RWPE2 (cell line): ENCODE results near the gene ZNF70.

ENCODE experiments used
- ATAC-seq: fragments of 200-7000 bp; cut with Tn5 transposase; 3 replicates; pipeline ENCODE4 v1.9.1; 2021; ENCODE audit warnings: low read depth
- DNase-seq: peaks from one replicate; pipeline ENCODE4 v3.0.0-alpha.2; 2020; ENCODE audit warnings: low spot score
- H3K27ac ChIP-seq: fragments of 450-650 bp; 2 replicates; pipeline ENCODE4 v1.5.1; 2017; ENCODE audit warnings: mild to moderate bottlenecking; ENCODE audit not compliant: poor library complexity, severe bottlenecking
- H3K27me3 ChIP-seq: fragments of 250-450 bp; sonication (Bioruptor Pico); 2 replicates; pipeline ENCODE4 v1.5.1; 2021; ENCODE audit warnings: mild to moderate bottlenecking, moderate library complexity; ENCODE audit not compliant: insufficient read depth, poor library complexity, severe bottlenecking
- H3K36me3 ChIP-seq: fragments of 250-450 bp; sonication (Bioruptor Pico); 2 replicates; pipeline ENCODE4 v1.5.1; 2020; ENCODE audit warnings: low read depth, mild to moderate bottlenecking, moderate library complexity
- H3K4me1 ChIP-seq: fragments of 250-450 bp; sonication (Bioruptor Pico); 2 replicates; pipeline ENCODE4 v1.5.1; 2021; ENCODE audit warnings: mild to moderate bottlenecking, moderate library complexity; ENCODE audit not compliant: insufficient read depth, poor library complexity, severe bottlenecking
- H3K4me3 ChIP-seq: fragments of 250-450 bp; sonication (Bioruptor Pico); 2 replicates; pipeline ENCODE4 v1.5.1; 2021; ENCODE audit warnings: mild to moderate bottlenecking, moderate library complexity; ENCODE audit not compliant: severe bottlenecking
- H3K9me3 ChIP-seq: fragments of 250-450 bp; sonication (Bioruptor Pico); 2 replicates; pipeline ENCODE4 v1.5.1; 2021; ENCODE audit warnings: mild to moderate bottlenecking, moderate library complexity; ENCODE audit not compliant: severe bottlenecking
- CTCF ChIP-seq: fragments of 450-650 bp; IDR thresholded peaks from one replicate; pipeline ENCODE4 v1.5.1; 2017; ENCODE audit warnings: mild to moderate bottlenecking, moderate library complexity; ENCODE audit not compliant: poor library complexity, severe bottlenecking

Gene ZNF70

DNA sequence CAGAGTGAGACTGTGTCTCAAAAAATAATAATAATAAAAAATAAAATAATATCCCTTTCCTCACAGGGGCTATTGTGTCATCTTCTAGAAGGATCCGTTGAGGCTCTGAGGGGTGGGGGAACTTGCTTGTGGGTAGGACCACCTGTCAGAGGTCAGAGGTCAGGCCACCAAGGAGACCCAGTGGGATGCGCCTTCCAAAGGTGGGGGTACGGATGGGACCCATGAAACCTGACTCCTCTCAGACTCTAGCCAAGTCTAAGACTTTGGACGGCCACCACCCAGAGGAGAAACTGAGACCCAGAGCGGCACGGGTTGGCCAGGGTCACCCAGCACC is 21.4 kb upstream of the ZNF70 start:
- no peak for ATAC-seq
- DNase-seq = no peak
- no peaks in the 10 kb centered on the region for H3K27me3 ChIP-seq
- H3K27ac ChIP-seq = no peak overlapping the region
- H3K4me1 ChIP-seq = no peaks in the 10 kb centered on the region
- no peaks in the 10 kb centered on the region for H3K36me3 ChIP-seq
- no peak for TF ChIP-seq CTCF
- H3K4me3 ChIP-seq = peak overlapping the region; percentile 37
- H3K9me3 ChIP-seq = no peaks in the 10 kb centered on the region

DNA sequence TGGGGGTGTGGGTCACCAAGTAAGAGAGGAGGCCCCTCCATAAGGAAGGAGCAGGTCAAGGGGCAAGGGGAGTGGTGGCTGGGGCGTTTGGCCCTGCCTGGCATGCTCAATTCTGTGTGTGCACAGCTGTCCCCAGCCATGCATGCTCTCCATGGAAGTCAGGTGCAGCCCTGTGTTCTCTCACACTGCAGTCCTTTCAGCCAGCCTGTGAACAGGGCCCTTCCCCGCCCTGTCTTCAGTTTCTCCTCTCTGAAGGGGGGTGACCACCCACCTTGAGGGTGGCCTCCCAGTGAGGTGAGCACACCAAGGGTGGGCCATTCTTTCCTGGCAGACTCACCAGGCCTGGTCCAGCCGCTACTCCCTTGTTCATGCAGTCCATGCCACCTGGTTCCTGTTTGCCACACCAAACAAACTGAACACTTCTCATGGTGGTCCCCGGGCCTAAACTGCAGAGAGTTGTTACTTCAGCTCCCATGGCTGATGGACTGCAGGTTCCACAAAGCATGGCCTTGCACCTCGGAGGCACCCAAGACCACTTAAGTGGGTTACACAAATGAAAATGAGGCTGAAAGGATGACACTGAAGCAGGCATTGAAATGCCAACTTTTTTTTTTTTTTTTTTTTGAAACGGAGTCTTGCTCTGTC is 18.5 kb upstream of the ZNF70 start:
- no peaks in the 10 kb centered on the region for H3K27me3 ChIP-seq
- H3K36me3 ChIP-seq = no peaks in the 10 kb centered on the region
- H3K27ac ChIP-seq = no peak overlapping the region
- H3K4me1 ChIP-seq = no peaks in the 10 kb centered on the region
- TF ChIP-seq CTCF = no peak
- H3K9me3 ChIP-seq = no peaks in the 10 kb centered on the region
- ATAC-seq = no peak
- no peak overlapping the region for H3K4me3 ChIP-seq
- no peak for DNase-seq

DNA sequence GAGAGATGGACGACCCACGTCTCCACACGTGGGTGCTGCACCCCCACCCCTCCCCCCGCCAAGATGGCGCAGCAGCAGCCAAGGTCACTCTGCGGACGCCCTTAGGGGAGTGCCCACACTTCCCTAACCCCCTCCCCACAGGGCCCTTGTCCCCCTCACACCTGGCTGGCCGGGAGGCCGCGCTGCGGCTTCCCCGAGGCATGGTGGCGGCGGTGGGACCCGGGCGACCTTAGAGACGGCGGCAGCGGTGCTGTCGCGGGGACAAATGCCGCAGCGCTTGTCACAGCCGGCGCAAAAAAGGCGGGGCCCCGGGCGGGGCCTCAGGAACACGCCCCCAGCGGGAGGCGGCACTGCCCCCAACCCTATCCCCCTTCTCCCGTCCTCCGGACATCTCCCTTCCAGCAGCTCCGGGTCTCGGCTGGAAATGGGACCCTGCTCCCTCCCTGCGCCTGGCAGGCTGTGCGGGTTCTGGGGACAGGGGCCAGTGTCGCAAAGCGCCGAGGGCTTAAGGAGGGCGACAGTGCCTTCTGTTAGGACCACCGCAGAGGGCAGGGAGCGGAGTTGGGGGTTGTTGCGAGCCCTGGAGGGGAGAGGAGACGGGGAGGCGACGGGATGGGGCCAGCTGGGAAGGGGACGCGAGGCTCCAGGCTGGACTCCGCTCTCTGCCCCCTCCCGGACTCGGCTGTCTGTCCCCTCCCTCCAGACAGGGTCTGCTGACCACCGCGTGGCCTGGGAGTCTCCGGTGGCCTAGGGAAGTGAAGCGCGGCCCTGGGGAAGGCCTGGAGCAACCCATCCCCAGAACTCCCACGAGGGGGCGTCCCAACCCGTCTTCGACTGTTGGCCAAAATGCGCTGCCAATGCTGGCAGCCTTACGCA is 17.0 kb upstream of the ZNF70 start, which contains the start of gene CHCHD10:
Gene CHCHD10, minus strand, starts transcription at position 300 of the 876 bp plus-strand sequence. Its CDS starts 98 bp downstream, at position 202.
- H3K4me1 ChIP-seq = no peaks in the 10 kb centered on the region
- H3K9me3 ChIP-seq = no peaks in the 10 kb centered on the region
- DNase-seq (no peak), ATAC-seq (peak; percentile 65)
- H3K27ac ChIP-seq = peak within 1 kb of the TSS; percentile 53
- no peaks in the 10 kb centered on the region for H3K36me3 ChIP-seq
- H3K27me3 ChIP-seq = no peaks in the 10 kb centered on the region
- H3K4me3 ChIP-seq = peak within 1 kb of the TSS; percentile 63
- peak; percentile 88 for TF ChIP-seq CTCF

DNA sequence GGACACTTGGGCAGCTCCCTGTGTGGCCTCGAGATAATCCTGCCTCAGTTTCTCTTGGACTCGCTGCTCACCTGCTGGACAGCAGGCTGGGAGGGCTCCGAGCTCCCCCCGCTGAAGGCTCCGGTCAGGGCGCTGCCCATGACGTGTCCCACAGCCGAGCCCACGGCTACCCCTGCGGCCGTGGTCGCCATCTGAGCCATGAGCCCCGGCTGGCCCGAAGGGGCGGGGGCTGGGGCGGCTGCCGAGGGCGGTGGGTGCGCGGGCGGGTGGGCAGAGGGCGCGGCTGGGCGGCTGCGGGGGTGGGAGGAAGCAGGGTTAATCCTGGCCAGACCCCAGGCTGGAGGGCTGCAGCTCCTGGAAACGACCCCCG is 16.4 kb upstream of the ZNF70 start:
- peak overlapping the region; percentile 63 for H3K4me3 ChIP-seq
- H3K9me3 ChIP-seq = no peaks in the 10 kb centered on the region
- no peak for ATAC-seq
- H3K27me3 ChIP-seq = no peaks in the 10 kb centered on the region
- peak overlapping the region; percentile 53 for H3K27ac ChIP-seq
- DNase-seq = no peak
- H3K36me3 ChIP-seq = no peaks in the 10 kb centered on the region
- no peaks in the 10 kb centered on the region for H3K4me1 ChIP-seq
- TF ChIP-seq CTCF = no peak
